Liver (tissue), 3 donors: ENCODE data around the gene LLGL1.

Source experiments
- CTCF ChIP-seq: fragments of 150-350 bp; IDR thresholded peaks from 2 replicates; pipeline ENCODE4 v1.5.1; 2017; ENCODE audit warnings: improper control_type of control experiment, low read depth, low read length; ENCODE audit not compliant: missing input control
- EGR1 ChIP-seq, 2 donors: IDR thresholded peaks; 2 replicates each; pipeline ENCODE4 v1.6.1; 2016 to 2018; ENCODE audit warnings: antibody characterized with exemption in 2 of 2, low read depth in 2 of 2
- FOXA2 ChIP-seq: IDR thresholded peaks from 2 replicates; pipeline ENCODE4 v1.6.1; 2016; ENCODE audit warnings: antibody characterized with exemption
- HNF4A ChIP-seq, 2 donors: conservative IDR thresholded peaks; 2 replicates each; pipeline ENCODE4 v1.6.1; 2016; ENCODE audit warnings: antibody characterized with exemption in 2 of 2, mild to moderate bottlenecking in 2 of 2
- JUND ChIP-seq, 2 donors: IDR thresholded peaks; 2 replicates each; pipeline ENCODE4 v1.6.1; 2016; ENCODE audit warnings: antibody characterized with exemption in 2 of 2
- MAX ChIP-seq: IDR thresholded peaks from 2 replicates; pipeline ENCODE4 v1.6.1; 2016; ENCODE audit warnings: antibody characterized with exemption
- RAD21 ChIP-seq, 2 donors: IDR thresholded peaks; 2 replicates each; pipeline ENCODE4 v1.6.1; 2016; ENCODE audit warnings: antibody characterized with exemption in 2 of 2, mild to moderate bottlenecking in 2 of 2
- RXRA ChIP-seq, 2 donors: IDR thresholded peaks; 2 replicates each; pipeline ENCODE4 v1.6.1; 2017 to 2018; ENCODE audit warnings: antibody characterized with exemption in 2 of 2, mild to moderate bottlenecking in 1 of 2
- SP1 ChIP-seq: IDR thresholded peaks from 2 replicates; pipeline ENCODE4 v1.6.1; 2018; ENCODE audit warnings: antibody characterized with exemption, mild to moderate bottlenecking
- YY1 ChIP-seq: IDR thresholded peaks from 2 replicates; pipeline ENCODE4 v1.6.1; 2016; ENCODE audit warnings: antibody characterized with exemption, mild to moderate bottlenecking
- ZBTB33 ChIP-seq: IDR thresholded peaks from 2 replicates; pipeline ENCODE4 v1.6.1; 2016; ENCODE audit warnings: antibody characterized with exemption
- TF ChIP-seq, protein P1 (sequence below): IDR thresholded peaks from 2 replicates; pipeline ENCODE4 v1.6.1; 2016; ENCODE audit warnings: antibody characterized with exemption, mild to moderate bottlenecking
- donor health status: healthy.
- donor health status: healthy.

DNA sequence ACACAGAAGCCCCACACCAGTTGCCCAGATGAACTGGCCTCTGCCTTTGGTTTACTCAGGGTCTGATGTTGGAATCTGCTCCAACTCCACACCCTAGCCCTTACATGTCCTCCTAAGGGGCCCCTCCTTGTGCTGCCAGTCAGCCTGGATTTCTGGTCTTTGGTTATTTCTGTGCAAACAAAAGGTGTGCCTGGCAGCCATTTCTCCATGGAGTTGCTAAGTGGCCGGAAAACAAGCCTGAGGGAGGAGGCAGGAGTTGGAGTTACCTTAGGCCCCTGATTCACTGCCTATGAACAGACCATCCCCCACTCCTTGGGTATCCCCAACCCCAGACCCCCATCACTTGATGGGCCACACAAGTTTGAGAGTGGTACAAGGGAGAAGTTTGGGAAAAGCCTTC, 46.2 kb upstream of the LLGL1 start:
- TF ChIP-seq CTCF (no peak), RAD21 (IDR thresholded peaks at IDR 0.05) (no peak), YY1 (no peak), JUND (IDR thresholded peaks at IDR 0.05) (no peak), SP1 (no peak), EGR1 (IDR thresholded peaks at IDR 0.05; ENCODE audit: low read depth in 2 of 2) (no peak), MAX (no peak), RXRA (IDR thresholded peaks at IDR 0.05) (no peak), HNF4A (conservative IDR thresholded peaks at IDR 0.05) (no peak), ZBTB33 (no peak), FOXA2 (no peak)
- TF ChIP-seq, protein P1, sequence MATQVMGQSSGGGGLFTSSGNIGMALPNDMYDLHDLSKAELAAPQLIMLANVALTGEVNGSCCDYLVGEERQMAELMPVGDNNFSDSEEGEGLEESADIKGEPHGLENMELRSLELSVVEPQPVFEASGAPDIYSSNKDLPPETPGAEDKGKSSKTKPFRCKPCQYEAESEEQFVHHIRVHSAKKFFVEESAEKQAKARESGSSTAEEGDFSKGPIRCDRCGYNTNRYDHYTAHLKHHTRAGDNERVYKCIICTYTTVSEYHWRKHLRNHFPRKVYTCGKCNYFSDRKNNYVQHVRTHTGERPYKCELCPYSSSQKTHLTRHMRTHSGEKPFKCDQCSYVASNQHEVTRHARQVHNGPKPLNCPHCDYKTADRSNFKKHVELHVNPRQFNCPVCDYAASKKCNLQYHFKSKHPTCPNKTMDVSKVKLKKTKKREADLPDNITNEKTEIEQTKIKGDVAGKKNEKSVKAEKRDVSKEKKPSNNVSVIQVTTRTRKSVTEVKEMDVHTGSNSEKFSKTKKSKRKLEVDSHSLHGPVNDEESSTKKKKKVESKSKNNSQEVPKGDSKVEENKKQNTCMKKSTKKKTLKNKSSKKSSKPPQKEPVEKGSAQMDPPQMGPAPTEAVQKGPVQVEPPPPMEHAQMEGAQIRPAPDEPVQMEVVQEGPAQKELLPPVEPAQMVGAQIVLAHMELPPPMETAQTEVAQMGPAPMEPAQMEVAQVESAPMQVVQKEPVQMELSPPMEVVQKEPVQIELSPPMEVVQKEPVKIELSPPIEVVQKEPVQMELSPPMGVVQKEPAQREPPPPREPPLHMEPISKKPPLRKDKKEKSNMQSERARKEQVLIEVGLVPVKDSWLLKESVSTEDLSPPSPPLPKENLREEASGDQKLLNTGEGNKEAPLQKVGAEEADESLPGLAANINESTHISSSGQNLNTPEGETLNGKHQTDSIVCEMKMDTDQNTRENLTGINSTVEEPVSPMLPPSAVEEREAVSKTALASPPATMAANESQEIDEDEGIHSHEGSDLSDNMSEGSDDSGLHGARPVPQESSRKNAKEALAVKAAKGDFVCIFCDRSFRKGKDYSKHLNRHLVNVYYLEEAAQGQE = no peak
